ENCODE measurements around the gene MPPED2. TPM values are rescaled to one million over a fixed set of nuclear protein-coding genes. Genes with fewer than 3 reads are reported as not detected.

Gene MPPED2
- polyA plus RNA-seq, 1 donor (not counting 4 experiments of a cell fraction or from before 2014, with no cell fraction given): not detected

- H3K4me2 ChIP-seq (ENCODE audit: control insufficient read depth, extremely low read depth, insufficient read depth, low read depth, low read length): no peak overlapping the region
- no peaks in the 10 kb centered on the region for H3K9me1 ChIP-seq (ENCODE audit: control insufficient read depth, extremely low read depth, insufficient read depth, low read length)
- no peak overlapping the region for H3K4me3 ChIP-seq (ENCODE audit: control insufficient read depth in 2 of 3, extremely low read depth in 1 of 3, insufficient read depth in 2 of 3, low read depth in 1 of 3, low read length in 3 of 3)
- H3K9ac ChIP-seq (ENCODE audit: control insufficient read depth, extremely low read depth, insufficient read depth, low read length): no peak overlapping the region
- H2AFZ ChIP-seq (ENCODE audit: control insufficient read depth, low read length): no peak overlapping the region
- H3K27ac ChIP-seq (ENCODE audit: control insufficient read depth, insufficient read depth, low read length): no peak overlapping the region
- no peaks in the 10 kb centered on the region for H4K20me1 ChIP-seq (ENCODE audit: control insufficient read depth, extremely low read depth, insufficient read depth, low read length)
- H3K9me3 ChIP-seq (ENCODE audit: control insufficient read depth, low read depth, low read length): no peaks in the 10 kb centered on the region
- no peak for DNase-seq (ENCODE audit: low read depth, low spot score)
- FAIRE-seq: no peak
- no peaks in the 10 kb centered on the region for H3K4me1 ChIP-seq (ENCODE audit: control insufficient read depth, extremely low read depth, insufficient read depth, low read length)
- TF ChIP-seq CTCF (optimal IDR thresholded peaks at IDR 0.05 in 1 of 3, IDR thresholded peaks at IDR 0.05 in 1 of 3, conservative IDR thresholded peaks at IDR 0.05 in 1 of 3; ENCODE audit: extremely low read depth in 1 of 3, insufficient read depth in 2 of 3, low read length in 3 of 3) (no peak), EZH2 (IDR thresholded peaks at IDR 0.05; ENCODE audit: low read length) (no peak)
- no peaks in the 10 kb centered on the region for H3K79me2 ChIP-seq (ENCODE audit: control insufficient read depth, insufficient read depth, low read length)
- no peaks in the 10 kb centered on the region for H3K27me3 ChIP-seq (ENCODE audit: control insufficient read depth, extremely low read depth, insufficient read depth, low read length)
- dilution Hi-C loops (cut with MboI; ENCODE audit: extremely low pct_ligation_motif_present, low sequenced_read_pairs): no loop called here
- H3K36me3 ChIP-seq (ENCODE audit: control insufficient read depth in 2 of 2, extremely low read depth in 1 of 2, insufficient read depth in 2 of 2, low read length in 2 of 2): no peaks in the 10 kb centered on the region
These were observed 97.1 kb downstream of the MPPED2 start for GRCh38 chr11:30489076-30489475.

- no peaks in the 10 kb centered on the region for H4K20me1 ChIP-seq (ENCODE audit: control insufficient read depth, extremely low read depth, insufficient read depth, low read length)
- no peak overlapping the region for H3K9ac ChIP-seq (ENCODE audit: control insufficient read depth, extremely low read depth, insufficient read depth, low read length)
- no peak overlapping the region for H3K27ac ChIP-seq (ENCODE audit: control insufficient read depth, insufficient read depth, low read length)
- H3K79me2 ChIP-seq (ENCODE audit: control insufficient read depth, insufficient read depth, low read length): no peaks in the 10 kb centered on the region
- H3K9me3 ChIP-seq (ENCODE audit: control insufficient read depth, low read depth, low read length): no peaks in the 10 kb centered on the region
- FAIRE-seq (no peak), DNase-seq (ENCODE audit: low read depth, low spot score) (no peak)
- H3K4me1 ChIP-seq (ENCODE audit: control insufficient read depth, extremely low read depth, insufficient read depth, low read length): no peaks in the 10 kb centered on the region
- no peaks in the 10 kb centered on the region for H3K27me3 ChIP-seq (ENCODE audit: control insufficient read depth, extremely low read depth, insufficient read depth, low read length)
- TF ChIP-seq CTCF (optimal IDR thresholded peaks at IDR 0.05 in 1 of 3, IDR thresholded peaks at IDR 0.05 in 1 of 3, conservative IDR thresholded peaks at IDR 0.05 in 1 of 3; ENCODE audit: extremely low read depth in 1 of 3, insufficient read depth in 2 of 3, low read length in 3 of 3) (no peak), EZH2 (IDR thresholded peaks at IDR 0.05; ENCODE audit: low read length) (no peak)
- no peak overlapping the region for H3K4me3 ChIP-seq (ENCODE audit: control insufficient read depth in 2 of 3, extremely low read depth in 1 of 3, insufficient read depth in 2 of 3, low read depth in 1 of 3, low read length in 3 of 3)
- no peaks in the 10 kb centered on the region for H3K9me1 ChIP-seq (ENCODE audit: control insufficient read depth, extremely low read depth, insufficient read depth, low read length)
- no peaks in the 10 kb centered on the region for H3K36me3 ChIP-seq (ENCODE audit: control insufficient read depth in 2 of 2, extremely low read depth in 1 of 2, insufficient read depth in 2 of 2, low read length in 2 of 2)
- H3K4me2 ChIP-seq (ENCODE audit: control insufficient read depth, extremely low read depth, insufficient read depth, low read depth, low read length): no peak overlapping the region
- H2AFZ ChIP-seq (ENCODE audit: control insufficient read depth, low read length): no peak overlapping the region
- dilution Hi-C loops (cut with MboI; ENCODE audit: extremely low pct_ligation_motif_present, low sequenced_read_pairs): no loop called here
These were observed 97.7 kb downstream of the MPPED2 start for GRCh38 chr11:30488304-30488998.

Data from keratinocyte (primary cell).